HCT116 (cell line): ENCODE measurements around the gene GGA1. TPM values are rescaled to one million over a fixed set of nuclear protein-coding genes. Genes with fewer than 3 reads are reported as not detected.

Source experiments
- ATAC-seq: fragments of 200-7000 bp; cut with Tn5 transposase; 2 replicates; pipeline ENCODE4 v1.9.1; 2020; ENCODE audit warnings: mild to moderate bottlenecking, moderate library complexity
- BruUV-seq: library from RNA; stranded (reverse); fragments of 400-500 nt; replicated peaks from 2 replicates; lab custom pipeline; 2021; lab: Mats Ljungman, UMichigan
- CTCF ChIA-PET: fragments of 300-600 bp; sonication (Branson Sonifier 250); formaldehyde crosslinking; loops from one replicate; lab custom pipeline; 2021; ENCODE audit warnings: antibody characterized with exemption; lab: Charles Lee
- POLR2A ChIA-PET: fragments of 300-600, 350-600 bp; sonication (Branson Sonifier 250); formaldehyde crosslinking; loops from one replicate; lab custom pipeline; 2021; ENCODE audit warnings: antibody characterized with exemption; lab: Charles Lee
- RAD21 ChIA-PET, 2 experiments: fragments of 300-600 bp; sonication (Branson Sonifier 250); formaldehyde crosslinking; loops; one replicate each; lab custom pipeline; 2023; ENCODE audit warnings: low total read pairs in 2 of 2; ENCODE audit not compliant: uncharacterized antibody in 2 of 2, unreplicated experiment in 2 of 2, low non-redundant PET in 1 of 2; lab: Charles Lee
- DNase-seq: peaks from one replicate; pipeline ENCODE4 v3.0.0-alpha.2; 2010; ENCODE audit warnings: low read depth, low spot score
- H2AFZ ChIP-seq: fragments of 200-600 bp; shearing (Covaris generic), sonication (generic); 2 replicates; pipeline ENCODE4 v1.6.1; 2017; ENCODE audit warnings: low read depth, mixed run types, mixed read lengths, antibody characterized with exemption, low read length; ENCODE audit not compliant: poor library complexity, severe bottlenecking
- H3K27ac ChIP-seq: 2 replicates; pipeline ENCODE4 v1.5.1; 2012; ENCODE audit warnings: low read depth, low read length
- H3K27me3 ChIP-seq: fragments of 200-600 bp; sonication (generic); 2 replicates; pipeline ENCODE4 v1.6.1; 2016; ENCODE audit warnings: mixed run types, low read length, mixed read lengths; ENCODE audit not compliant: insufficient read depth
- H3K36me3 ChIP-seq, 2 experiments: fragments of 200-500 bp in 1 of 2; fragments of 200-600 bp in 1 of 2; sonication (Bioruptor generic) in 1 of 2; sonication (generic) in 1 of 2; 2 replicates each; pipeline versions ENCODE4 v1.5.1 to v1.6.1; 2014 to 2016; ENCODE audit warnings: low read length in 2 of 2, inconsistent platforms in 1 of 2, mixed read lengths in 1 of 2, mixed run types in 1 of 2; ENCODE audit not compliant: insufficient read depth in 2 of 2, control insufficient read depth in 1 of 2
- H3K4me1 ChIP-seq, 2 experiments: fragments of 200-600 bp in 1 of 2; sonication (generic) in 1 of 2; 2 replicates each; pipeline versions ENCODE4 v1.5.1 to v1.6.1; 2012 to 2017; ENCODE audit warnings: low read length in 2 of 2, inconsistent platforms in 1 of 2, mild to moderate bottlenecking in 1 of 2, mixed read lengths in 1 of 2, mixed run types in 1 of 2, moderate library complexity in 1 of 2; ENCODE audit not compliant: insufficient read depth in 2 of 2, control insufficient read depth in 1 of 2
- H3K4me2 ChIP-seq: fragments of 200-600 bp; sonication (generic); 2 replicates; pipeline ENCODE4 v1.6.1; 2017; ENCODE audit warnings: mixed run types, low read length, mixed read lengths
- H3K4me3 ChIP-seq, 2 experiments: fragments of 200-600 bp in 1 of 2; sonication (generic) in 1 of 2; replicated peaks in 1 of 2; 2 replicates each; pipeline ENCODE4 v1.5.1; 2011 to 2016; ENCODE audit warnings: low read length in 2 of 2, control low read depth in 1 of 2, low read depth in 1 of 2, mild to moderate bottlenecking in 1 of 2, mixed read lengths in 1 of 2, mixed run types in 1 of 2
- H3K79me2 ChIP-seq: fragments of 200-600 bp; sonication (generic); 2 replicates; pipeline ENCODE4 v1.6.1; 2017; ENCODE audit warnings: mild to moderate bottlenecking, mixed run types, low read length, moderate library complexity, mixed read lengths; ENCODE audit not compliant: insufficient read depth
- H3K9ac ChIP-seq: fragments of 200-600 bp; sonication (generic); 2 replicates; pipeline ENCODE4 v1.6.1; 2016; ENCODE audit warnings: low read length, mixed read lengths
- H3K9me2 ChIP-seq: fragments of 200-600 bp; sonication (generic), shearing (Covaris generic); 2 replicates; pipeline ENCODE4 v1.6.1; 2017; ENCODE audit warnings: mixed run types, mild to moderate bottlenecking, moderate library complexity; ENCODE audit not compliant: insufficient read depth
- H3K9me3 ChIP-seq, 2 experiments: fragments of 200-500 bp in 1 of 2; fragments of 200-600 bp in 1 of 2; sonication (Bioruptor generic) in 1 of 2; sonication (generic) in 1 of 2; 2 replicates each; pipeline ENCODE4 v1.6.1; 2014 to 2017; ENCODE audit warnings: low read length in 2 of 2, mixed read lengths in 2 of 2, inconsistent platforms in 1 of 2, low read depth in 1 of 2, mild to moderate bottlenecking in 1 of 2, mixed run types in 1 of 2, moderate library complexity in 1 of 2; ENCODE audit not compliant: control insufficient read depth in 1 of 2, insufficient read depth in 1 of 2
- H4K20me1 ChIP-seq: fragments of 200-600 bp; sonication (generic), shearing (Covaris generic); 2 replicates; pipeline ENCODE4 v1.6.1; 2017; ENCODE audit warnings: mixed run types, mild to moderate bottlenecking, moderate library complexity; ENCODE audit not compliant: insufficient read depth
- ATF3 ChIP-seq: IDR thresholded peaks from 2 replicates; pipeline ENCODE4 v1.6.1; 2012
- CBX3 ChIP-seq: IDR thresholded peaks from 2 replicates; pipeline ENCODE4 v1.6.1; 2012; ENCODE audit warnings: low read depth
- CTCF ChIP-seq, 3 experiments: fragments of 200-600 bp in 1 of 3; sonication (generic) in 1 of 3; IDR thresholded peaks in 2 of 3; conservative IDR thresholded peaks in 1 of 3; 2 replicates each; pipeline ENCODE4 v1.5.1; 2012 to 2017; ENCODE audit warnings: low read depth in 2 of 3, low read length in 2 of 3, antibody characterized with exemption in 1 of 3, borderline replicate concordance in 1 of 3, control low read depth in 1 of 3, mild to moderate bottlenecking in 1 of 3, mixed read lengths in 1 of 3, mixed run types in 1 of 3, moderate library complexity in 1 of 3; ENCODE audit not compliant: insufficient read depth in 1 of 3
- EGR1 ChIP-seq: IDR thresholded peaks from 2 replicates; pipeline ENCODE4 v1.6.1; 2012; ENCODE audit warnings: low read depth
- EZH2 ChIP-seq: fragments of 200-600 bp; sonication (generic); IDR thresholded peaks from 2 replicates; pipeline ENCODE4 v1.6.1; 2017; ENCODE audit warnings: antibody characterized with exemption, mixed run types
- EZH2phosphoT487 ChIP-seq: fragments of 200-600 bp; IDR thresholded peaks from 2 replicates; pipeline ENCODE4 v1.6.1; 2018; ENCODE audit warnings: antibody characterized with exemption, borderline replicate concordance
- FOSL1 ChIP-seq: IDR thresholded peaks from 2 replicates; pipeline ENCODE4 v1.6.1; 2012; ENCODE audit warnings: low read depth
- JUND ChIP-seq: IDR thresholded peaks from 2 replicates; pipeline ENCODE4 v1.6.1; 2012
- POLR2A ChIP-seq: IDR thresholded peaks from 2 replicates; pipeline ENCODE4 v1.7.0; 2011; ENCODE audit warnings: borderline replicate concordance; ENCODE audit not compliant: insufficient read depth, insufficient read length; ENCODE audit errors: extremely low read depth
- POLR2AphosphoS5 ChIP-seq: IDR thresholded peaks from 2 replicates; pipeline ENCODE4 v1.6.1; 2011; ENCODE audit warnings: mild to moderate bottlenecking, low read depth, low read length, moderate library complexity
- REST ChIP-seq: IDR thresholded peaks from 2 replicates; pipeline ENCODE4 v1.6.1; 2012; ENCODE audit warnings: low read depth
- SRF ChIP-seq: IDR thresholded peaks from 2 replicates; pipeline ENCODE4 v1.6.1; 2012; ENCODE audit warnings: low read depth
- TCF7L2 ChIP-seq: IDR thresholded peaks from 2 replicates; pipeline ENCODE4 v1.7.0; 2011; ENCODE audit warnings: borderline replicate concordance, inconsistent platforms; ENCODE audit not compliant: insufficient read depth, insufficient read length; ENCODE audit errors: extremely low read depth
- YY1 ChIP-seq: IDR thresholded peaks from 2 replicates; pipeline ENCODE4 v1.6.1; 2011; ENCODE audit warnings: low read length, low read depth, moderate library complexity, mild to moderate bottlenecking; ENCODE audit not compliant: insufficient replicate concordance; ENCODE audit errors: extremely low read depth
- ZFX ChIP-seq: fragments of 450-650 bp; IDR thresholded peaks from 2 replicates; pipeline ENCODE4 v1.6.1; 2017
- intact Hi-C: fragments of 100-400 bp; cut with micrococcal nuclease; formaldehyde crosslinking; loops from 2 replicates; pipeline ENCODE4 v1.10.0; 2022
- total RNA-seq: library from RNA; stranded (reverse); gene quantifications from one replicate; pipeline ENCODE4 v1.2.1, GENCODE V29; 2021; ENCODE audit not compliant: unreplicated experiment

GGA1 gene
- total RNA-seq, 1 experiment from 2014 or later = 89.8 TPM

- no peak overlapping the region for H3K9ac ChIP-seq
- POLR2A ChIA-PET = no interaction called here
- no peak for DNase-seq
- TF ChIP-seq POLR2A (no peak), FOSL1 (no peak)
- H4K20me1 ChIP-seq = no peaks in the 10 kb centered on the region
- H3K79me2 ChIP-seq = no peaks in the 10 kb centered on the region
- no peak overlapping the region for H2AFZ ChIP-seq
- no peaks in the 10 kb centered on the region for H3K27me3 ChIP-seq
- H3K4me2 ChIP-seq = no peak overlapping the region
- no peak for ATAC-seq
- RAD21 ChIA-PET = no interaction called here
- intact Hi-C loops = no loop called here
- no TSS peak for BruUV-seq
- CTCF ChIA-PET = no interaction called here
- no peaks in the 10 kb centered on the region for H3K36me3 ChIP-seq
- H3K27ac ChIP-seq = no peak overlapping the region
- no peaks in the 10 kb centered on the region for H3K9me2 ChIP-seq
- peaks cover 0 to 8% of the 10 kb centered on the region in 2 experiments; a peak in 1 of 4 replicates for H3K4me1 ChIP-seq
- H3K4me3 ChIP-seq = no peak overlapping the region
- H3K9me3 ChIP-seq = no peaks in the 10 kb centered on the region
Measured at GRCh38 chr22:37588546-37589215, 20.0 kb upstream of the GGA1 start.

GRCh38 chr22:37589636-37590035 is 19.0 kb upstream of the GGA1 start:
- Histone ChIP-seq H3K27ac (no peak overlapping the region), H3K36me3 (no peaks in the 10 kb centered on the region), H3K79me2 (no peaks in the 10 kb centered on the region), H3K9ac (no peak overlapping the region), H4K20me1 (no peaks in the 10 kb centered on the region), H2AFZ (no peak overlapping the region), H3K4me1 (peaks cover 0 to 12% of the 10 kb centered on the region in 2 experiments; a peak in 2 of 4 replicates), H3K9me3 (no peaks in the 10 kb centered on the region), H3K4me2 (no peak overlapping the region), H3K9me2 (no peaks in the 10 kb centered on the region), H3K27me3 (no peaks in the 10 kb centered on the region), H3K4me3 (no peak overlapping the region)
- intact Hi-C loops = no loop called here
- ATAC-seq = no peak
- RAD21 ChIA-PET = no interaction called here
- POLR2A ChIA-PET = no interaction called here
- CTCF ChIA-PET = interaction anchor here (1.5 to 2.1 kb wide), 2 partner anchors 17 to 23 kb away, joined by 4 to 7 read pairs; no protein-coding TSS in a partner anchor
- no TSS peak for BruUV-seq
- no peak for DNase-seq
- TF ChIP-seq REST (no peak), EZH2phosphoT487 (no peak), POLR2AphosphoS5 (no peak), JUND (no peak), FOSL1 (no peak), SRF (no peak), TCF7L2 (no peak), CBX3 (no peak), ZFX (no peak), ATF3 (no peak), POLR2A (no peak), EGR1 (no peak), CTCF (IDR thresholded peaks at IDR 0.05 in 2 of 3, conservative IDR thresholded peaks at IDR 0.05 in 1 of 3; ENCODE audit: borderline replicate concordance in 1 of 3, insufficient read depth in 1 of 3, low read depth in 2 of 3, low read length in 2 of 3) (no peak), YY1 (no peak), EZH2 (no peak)
